WTC11 (cell line): ENCODE results near the gene P3H3. TPM values are rescaled to one million over a fixed set of nuclear protein-coding genes. Genes with fewer than 3 reads are reported as not detected.

Experiments used
- ATAC-seq: fragments of 200-7000 bp; cut with Tn5 transposase; 2 replicates; pipeline ENCODE4 v1.10.0; 2021; ENCODE audit warnings: mild to moderate bottlenecking, moderate library complexity
- CTCF ChIA-PET: fragments of 300-600 bp; sonication (Branson Sonifier 250); formaldehyde crosslinking; loops from one replicate; lab custom pipeline; 2021; ENCODE audit warnings: antibody characterized with exemption; lab: Charles Lee
- POLR2A ChIA-PET: fragments of 350-600 bp; sonication (Branson Sonifier 250); formaldehyde crosslinking; loops from one replicate; lab custom pipeline; 2021; ENCODE audit warnings: antibody characterized with exemption; lab: Charles Lee
- DNase-seq: peaks from one replicate; pipeline ENCODE4 v3.0.0; 2021; ENCODE audit warnings: low spot score
- H3K27ac Mint-ChIP-seq: 2 replicates; pipeline ENCODE4 v1.8.0; 2021; ENCODE audit warnings: mixed read lengths
- H3K27me3 Mint-ChIP-seq: 2 replicates; pipeline ENCODE4 v1.8.0; 2021; ENCODE audit warnings: low read depth, mild to moderate bottlenecking, moderate library complexity, mixed read lengths
- H3K36me3 Mint-ChIP-seq: 2 replicates; pipeline ENCODE4 v1.8.0; 2021; ENCODE audit warnings: mixed read lengths
- H3K4me1 Mint-ChIP-seq: 2 replicates; pipeline ENCODE4 v1.8.0; 2022; ENCODE audit warnings: mixed read lengths
- H3K4me3 Mint-ChIP-seq: 2 replicates; pipeline ENCODE4 v1.8.0; 2021; ENCODE audit warnings: mild to moderate bottlenecking, moderate library complexity, mixed read lengths
- H3K9me3 Mint-ChIP-seq: 2 replicates; pipeline ENCODE4 v1.8.0; 2021; ENCODE audit warnings: mixed read lengths
- CBFB ChIP-seq: sonication (generic); formaldehyde crosslinking; IDR thresholded peaks from 2 replicates; pipeline ENCODE4 v1.8.1; 2022; ENCODE audit warnings: mild to moderate bottlenecking, low read depth, missing genetic modification reagents
- CREB1 ChIP-seq: sonication (generic); formaldehyde crosslinking; IDR thresholded peaks from 2 replicates; pipeline ENCODE4 v1.8.0; 2023; ENCODE audit warnings: mild to moderate bottlenecking, missing genetic modification reagents
- CREM ChIP-seq: sonication (generic); formaldehyde crosslinking; IDR thresholded peaks from 2 replicates; pipeline ENCODE4 v1.8.1; 2022; ENCODE audit warnings: mild to moderate bottlenecking, missing genetic modification reagents, moderate library complexity
- ELF4 ChIP-seq: sonication (generic); formaldehyde crosslinking; IDR thresholded peaks from 2 replicates; pipeline ENCODE4 v1.8.1; 2022; ENCODE audit warnings: low read depth, mild to moderate bottlenecking, moderate library complexity, missing genetic modification reagents
- FOXJ3 ChIP-seq: sonication (generic); formaldehyde crosslinking; IDR thresholded peaks from 2 replicates; pipeline ENCODE4 v1.9.0; 2021; ENCODE audit warnings: missing genetic modification reagents, mild to moderate bottlenecking, borderline replicate concordance
- FOXK1 ChIP-seq: sonication (generic); formaldehyde crosslinking; IDR thresholded peaks from 2 replicates; pipeline ENCODE4 v1.8.0; 2022; ENCODE audit warnings: mild to moderate bottlenecking, moderate library complexity, missing genetic modification reagents
- GABPB1 ChIP-seq: sonication (generic); formaldehyde crosslinking; IDR thresholded peaks from 2 replicates; pipeline ENCODE4 v1.8.1; 2023; ENCODE audit warnings: mild to moderate bottlenecking, missing genetic modification reagents
- GRHL2 ChIP-seq: fragments of 250-450 bp; sonication (Bioruptor Pico); IDR thresholded peaks from 2 replicates; pipeline ENCODE4 v1.8.0; 2022; ENCODE audit warnings: mild to moderate bottlenecking, moderate library complexity; ENCODE audit not compliant: insufficient replicate concordance, severe bottlenecking
- IRF2 ChIP-seq: sonication (generic); formaldehyde crosslinking; IDR thresholded peaks from 2 replicates; pipeline ENCODE4 v1.8.0; 2022; ENCODE audit warnings: low read depth, missing genetic modification reagents, borderline replicate concordance
- MYBL2 ChIP-seq: sonication (generic); formaldehyde crosslinking; IDR thresholded peaks from 2 replicates; pipeline ENCODE4 v1.8.1; 2023; ENCODE audit warnings: mild to moderate bottlenecking, moderate library complexity, missing genetic modification reagents
- NFATC4 ChIP-seq: fragments of 250-450 bp; sonication (Bioruptor Pico); IDR thresholded peaks from 2 replicates; pipeline ENCODE4 v1.9.0; 2021; ENCODE audit warnings: mild to moderate bottlenecking
- NFE2L1 ChIP-seq: sonication (generic); formaldehyde crosslinking; IDR thresholded peaks from 2 replicates; pipeline ENCODE4 v1.8.1; 2023; ENCODE audit warnings: missing genetic modification reagents
- OVOL2 ChIP-seq: fragments of 250-450 bp; sonication (Bioruptor Pico); IDR thresholded peaks from 2 replicates; pipeline ENCODE4 v1.9.0; 2021; ENCODE audit warnings: mild to moderate bottlenecking, borderline replicate concordance
- RELA ChIP-seq: sonication (generic); formaldehyde crosslinking; IDR thresholded peaks from 2 replicates; pipeline ENCODE4 v1.8.1; 2022; ENCODE audit warnings: missing genetic modification reagents, mild to moderate bottlenecking, borderline replicate concordance
- SMAD3 ChIP-seq: sonication (generic); formaldehyde crosslinking; IDR thresholded peaks from 2 replicates; pipeline ENCODE4 v1.8.0; 2022; ENCODE audit warnings: missing genetic modification reagents, mild to moderate bottlenecking, borderline replicate concordance
- SP1 ChIP-seq: sonication (generic); formaldehyde crosslinking; conservative IDR thresholded peaks from 2 replicates; pipeline ENCODE4 v1.8.1; 2022; ENCODE audit warnings: missing genetic modification reagents
- TCF7 ChIP-seq: sonication (generic); formaldehyde crosslinking; IDR thresholded peaks from 2 replicates; pipeline ENCODE4 v1.8.0; 2022; ENCODE audit warnings: mild to moderate bottlenecking, low read depth, missing genetic modification reagents, moderate library complexity
- TEAD1 ChIP-seq: sonication (generic); formaldehyde crosslinking; IDR thresholded peaks from 2 replicates; pipeline ENCODE4 v1.8.0; 2022; ENCODE audit warnings: mild to moderate bottlenecking, missing genetic modification reagents
- ZNF232 ChIP-seq: sonication (generic); formaldehyde crosslinking; IDR thresholded peaks from 2 replicates; pipeline ENCODE4 v1.8.0; 2022; ENCODE audit warnings: mild to moderate bottlenecking, missing genetic modification reagents
- ZNF396 ChIP-seq: fragments of 250-450 bp; sonication (Bioruptor Pico); IDR thresholded peaks from 2 replicates; pipeline ENCODE4 v1.8.0; 2021; ENCODE audit warnings: mild to moderate bottlenecking, moderate library complexity, borderline replicate concordance
- ZNF416 ChIP-seq: fragments of 250-450 bp; sonication (Bioruptor Pico); IDR thresholded peaks from 2 replicates; pipeline ENCODE4 v1.9.0; 2021; ENCODE audit warnings: mild to moderate bottlenecking, inconsistent platforms
- total RNA-seq: library from RNA; stranded (reverse); gene quantifications from 3 replicates; pipeline ENCODE4 v1.2.3, GENCODE V29; 2021
- TF ChIP-seq, protein P1 (sequence below): sonication (generic); formaldehyde crosslinking; IDR thresholded peaks from 2 replicates; pipeline ENCODE4 v1.8.1; 2023; ENCODE audit warnings: mild to moderate bottlenecking, missing genetic modification reagents, moderate library complexity
- TF ChIP-seq, protein P2 (sequence below): sonication (generic); formaldehyde crosslinking; IDR thresholded peaks from 2 replicates; pipeline ENCODE4 v1.8.0; 2023; ENCODE audit warnings: missing genetic modification reagents, mild to moderate bottlenecking, borderline replicate concordance
- TF ChIP-seq, protein P3 (sequence below): sonication (generic); formaldehyde crosslinking; IDR thresholded peaks from 2 replicates; pipeline ENCODE4 v1.8.0; 2022; ENCODE audit warnings: mild to moderate bottlenecking, missing genetic modification reagents
- TF ChIP-seq, protein P4 (sequence below): sonication (generic); formaldehyde crosslinking; IDR thresholded peaks from 2 replicates; pipeline ENCODE4 v1.8.1; 2022; ENCODE audit warnings: mild to moderate bottlenecking, moderate library complexity, missing genetic modification reagents
- TF ChIP-seq, protein P5 (sequence below): sonication (generic); formaldehyde crosslinking; IDR thresholded peaks from 2 replicates; pipeline ENCODE4 v1.8.1; 2023; ENCODE audit warnings: mild to moderate bottlenecking, moderate library complexity, missing genetic modification reagents
- TF ChIP-seq, protein P6 (sequence below): sonication (generic); formaldehyde crosslinking; IDR thresholded peaks from 2 replicates; pipeline ENCODE4 v1.8.1; 2023; ENCODE audit warnings: mild to moderate bottlenecking, missing genetic modification reagents

Gene P3H3
- total RNA-seq, 1 experiment from 2014 or later, result 50.7 TPM

DNA sequence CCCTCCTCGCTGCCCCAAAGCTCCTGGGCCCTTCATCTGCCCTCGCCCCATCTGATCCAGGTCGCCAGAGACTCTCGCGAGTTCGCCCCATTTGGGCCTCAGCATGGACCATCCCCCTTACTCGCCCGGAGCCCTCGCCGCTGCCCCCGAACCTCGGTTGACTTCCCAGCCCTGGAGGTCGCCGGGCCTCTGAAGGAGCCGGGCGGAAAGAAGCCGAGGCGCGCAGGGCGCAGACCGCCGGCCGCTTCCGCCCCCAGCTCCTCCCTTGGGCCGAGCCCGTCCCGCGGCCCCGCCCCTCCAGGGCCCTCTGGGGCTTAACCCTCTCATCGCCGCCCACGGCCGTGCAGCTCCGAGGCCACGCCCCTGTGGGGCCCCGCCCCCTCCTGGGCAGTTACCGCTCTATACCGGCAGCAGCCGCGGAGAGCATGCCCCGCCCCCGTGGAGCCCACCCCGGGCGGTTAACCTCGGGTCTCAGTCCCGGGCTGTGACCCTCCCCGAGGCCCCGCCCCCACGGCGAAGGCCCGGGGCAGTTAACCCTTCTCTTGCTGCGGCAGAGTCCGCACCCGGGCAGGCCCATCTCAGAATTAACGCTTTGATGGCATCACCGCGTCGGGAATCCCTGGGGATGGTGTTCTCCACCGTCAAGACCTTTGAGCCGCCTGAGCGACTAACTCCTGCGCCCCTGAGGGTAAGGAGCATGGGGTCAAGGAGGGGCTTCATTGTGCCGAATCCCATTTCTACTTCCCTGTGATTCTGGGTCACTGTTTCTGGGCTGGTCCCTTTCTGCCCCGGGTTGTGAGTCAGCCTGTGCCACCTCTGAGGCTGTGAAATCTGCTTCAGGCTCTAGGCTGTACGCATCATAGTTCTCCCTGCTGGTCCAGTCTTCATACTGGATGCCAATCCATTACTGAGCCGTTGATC, 45.1 kb downstream of the P3H3 start, which contains the start of gene SPSB2:
Gene SPSB2 (minus strand): TSS at position 210 of the 921 bp plus-strand sequence. CDS start 402 bp downstream, outside the sequence.
- POLR2A ChIA-PET, result interaction anchor here (0.6 to 3.3 kb wide), 22 partner anchors 9 to 253 kb away, joined by 3 to 38 read pairs (median 5); partner anchors contain the start of genes C12orf57, CDCA3, COPS7A and LRRC23
- TF ChIP-seq, protein P1, sequence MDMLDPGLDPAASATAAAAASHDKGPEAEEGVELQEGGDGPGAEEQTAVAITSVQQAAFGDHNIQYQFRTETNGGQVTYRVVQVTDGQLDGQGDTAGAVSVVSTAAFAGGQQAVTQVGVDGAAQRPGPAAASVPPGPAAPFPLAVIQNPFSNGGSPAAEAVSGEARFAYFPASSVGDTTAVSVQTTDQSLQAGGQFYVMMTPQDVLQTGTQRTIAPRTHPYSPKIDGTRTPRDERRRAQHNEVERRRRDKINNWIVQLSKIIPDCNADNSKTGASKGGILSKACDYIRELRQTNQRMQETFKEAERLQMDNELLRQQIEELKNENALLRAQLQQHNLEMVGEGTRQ, result peak; percentile 39; the same call in 1 of the 2 replicates
- TF ChIP-seq RELA (CRISPR knock-in tag) (no peak), MYBL2 (CRISPR knock-in tag) (no peak), CREB1 (0 out of 2 replicates have a peak, but pooled peaks have one; percentile 19), IRF2 (no peak), GRHL2 (CRISPR knock-in tag) (no peak), ZNF396 (CRISPR knock-in tag) (no peak), ZNF416 (CRISPR knock-in tag) (no peak), NFATC4 (CRISPR knock-in tag) (no peak), CBFB (CRISPR knock-in tag) (0 out of 2 replicates have a peak, but pooled peaks have one; percentile 63), OVOL2 (CRISPR knock-in tag) (no peak), FOXK1 (CRISPR knock-in tag) (0 out of 2 replicates have a peak, but pooled peaks have one; percentile 32), TCF7 (CRISPR knock-in tag) (no peak), CREM (CRISPR knock-in tag) (peak; percentile 56; the same call in 1 of the 2 replicates), GABPB1 (CRISPR knock-in tag) (peak; percentile 51), NFE2L1 (CRISPR knock-in tag) (no peak), ZNF232 (CRISPR knock-in tag) (peak; percentile 15; the same call in 1 of the 2 replicates), SMAD3 (CRISPR knock-in tag) (peak; percentile 68; the same call in 1 of the 2 replicates), SP1 (peak; percentile 99), TEAD1 (peak; percentile 47; the same call in 1 of the 2 replicates), FOXJ3 (CRISPR knock-in tag) (no peak), ELF4 (CRISPR knock-in tag) (no peak)
- TF ChIP-seq, protein P2, sequence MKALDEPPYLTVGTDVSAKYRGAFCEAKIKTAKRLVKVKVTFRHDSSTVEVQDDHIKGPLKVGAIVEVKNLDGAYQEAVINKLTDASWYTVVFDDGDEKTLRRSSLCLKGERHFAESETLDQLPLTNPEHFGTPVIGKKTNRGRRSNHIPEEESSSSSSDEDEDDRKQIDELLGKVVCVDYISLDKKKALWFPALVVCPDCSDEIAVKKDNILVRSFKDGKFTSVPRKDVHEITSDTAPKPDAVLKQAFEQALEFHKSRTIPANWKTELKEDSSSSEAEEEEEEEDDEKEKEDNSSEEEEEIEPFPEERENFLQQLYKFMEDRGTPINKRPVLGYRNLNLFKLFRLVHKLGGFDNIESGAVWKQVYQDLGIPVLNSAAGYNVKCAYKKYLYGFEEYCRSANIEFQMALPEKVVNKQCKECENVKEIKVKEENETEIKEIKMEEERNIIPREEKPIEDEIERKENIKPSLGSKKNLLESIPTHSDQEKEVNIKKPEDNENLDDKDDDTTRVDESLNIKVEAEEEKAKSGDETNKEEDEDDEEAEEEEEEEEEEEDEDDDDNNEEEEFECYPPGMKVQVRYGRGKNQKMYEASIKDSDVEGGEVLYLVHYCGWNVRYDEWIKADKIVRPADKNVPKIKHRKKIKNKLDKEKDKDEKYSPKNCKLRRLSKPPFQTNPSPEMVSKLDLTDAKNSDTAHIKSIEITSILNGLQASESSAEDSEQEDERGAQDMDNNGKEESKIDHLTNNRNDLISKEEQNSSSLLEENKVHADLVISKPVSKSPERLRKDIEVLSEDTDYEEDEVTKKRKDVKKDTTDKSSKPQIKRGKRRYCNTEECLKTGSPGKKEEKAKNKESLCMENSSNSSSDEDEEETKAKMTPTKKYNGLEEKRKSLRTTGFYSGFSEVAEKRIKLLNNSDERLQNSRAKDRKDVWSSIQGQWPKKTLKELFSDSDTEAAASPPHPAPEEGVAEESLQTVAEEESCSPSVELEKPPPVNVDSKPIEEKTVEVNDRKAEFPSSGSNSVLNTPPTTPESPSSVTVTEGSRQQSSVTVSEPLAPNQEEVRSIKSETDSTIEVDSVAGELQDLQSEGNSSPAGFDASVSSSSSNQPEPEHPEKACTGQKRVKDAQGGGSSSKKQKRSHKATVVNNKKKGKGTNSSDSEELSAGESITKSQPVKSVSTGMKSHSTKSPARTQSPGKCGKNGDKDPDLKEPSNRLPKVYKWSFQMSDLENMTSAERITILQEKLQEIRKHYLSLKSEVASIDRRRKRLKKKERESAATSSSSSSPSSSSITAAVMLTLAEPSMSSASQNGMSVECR, result peak; percentile 81; the same call in 1 of the 2 replicates
- TF ChIP-seq, protein P3, sequence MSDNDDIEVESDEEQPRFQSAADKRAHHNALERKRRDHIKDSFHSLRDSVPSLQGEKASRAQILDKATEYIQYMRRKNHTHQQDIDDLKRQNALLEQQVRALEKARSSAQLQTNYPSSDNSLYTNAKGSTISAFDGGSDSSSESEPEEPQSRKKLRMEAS (CRISPR knock-in tag), result peak; percentile 69; the same call in 1 of the 2 replicates
- TF ChIP-seq, protein P4, sequence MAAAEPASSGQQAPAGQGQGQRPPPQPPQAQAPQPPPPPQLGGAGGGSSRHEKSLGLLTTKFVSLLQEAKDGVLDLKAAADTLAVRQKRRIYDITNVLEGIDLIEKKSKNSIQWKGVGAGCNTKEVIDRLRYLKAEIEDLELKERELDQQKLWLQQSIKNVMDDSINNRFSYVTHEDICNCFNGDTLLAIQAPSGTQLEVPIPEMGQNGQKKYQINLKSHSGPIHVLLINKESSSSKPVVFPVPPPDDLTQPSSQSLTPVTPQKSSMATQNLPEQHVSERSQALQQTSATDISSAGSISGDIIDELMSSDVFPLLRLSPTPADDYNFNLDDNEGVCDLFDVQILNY (CRISPR knock-in tag), result peak; percentile 84; the same call in 1 of the 2 replicates
- TF ChIP-seq, protein P5, sequence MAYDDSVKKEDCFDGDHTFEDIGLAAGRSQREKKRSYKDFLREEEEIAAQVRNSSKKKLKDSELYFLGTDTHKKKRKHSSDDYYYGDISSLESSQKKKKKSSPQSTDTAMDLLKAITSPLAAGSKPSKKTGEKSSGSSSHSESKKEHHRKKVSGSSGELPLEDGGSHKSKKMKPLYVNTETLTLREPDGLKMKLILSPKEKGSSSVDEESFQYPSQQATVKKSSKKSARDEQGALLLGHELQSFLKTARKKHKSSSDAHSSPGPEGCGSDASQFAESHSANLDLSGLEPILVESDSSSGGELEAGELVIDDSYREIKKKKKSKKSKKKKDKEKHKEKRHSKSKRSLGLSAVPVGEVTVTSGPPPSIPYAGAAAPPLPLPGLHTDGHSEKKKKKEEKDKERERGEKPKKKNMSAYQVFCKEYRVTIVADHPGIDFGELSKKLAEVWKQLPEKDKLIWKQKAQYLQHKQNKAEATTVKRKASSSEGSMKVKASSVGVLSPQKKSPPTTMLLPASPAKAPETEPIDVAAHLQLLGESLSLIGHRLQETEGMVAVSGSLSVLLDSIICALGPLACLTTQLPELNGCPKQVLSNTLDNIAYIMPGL (CRISPR knock-in tag), result peak; percentile 53; the same call in 1 of the 2 replicates
- TF ChIP-seq, protein P6, sequence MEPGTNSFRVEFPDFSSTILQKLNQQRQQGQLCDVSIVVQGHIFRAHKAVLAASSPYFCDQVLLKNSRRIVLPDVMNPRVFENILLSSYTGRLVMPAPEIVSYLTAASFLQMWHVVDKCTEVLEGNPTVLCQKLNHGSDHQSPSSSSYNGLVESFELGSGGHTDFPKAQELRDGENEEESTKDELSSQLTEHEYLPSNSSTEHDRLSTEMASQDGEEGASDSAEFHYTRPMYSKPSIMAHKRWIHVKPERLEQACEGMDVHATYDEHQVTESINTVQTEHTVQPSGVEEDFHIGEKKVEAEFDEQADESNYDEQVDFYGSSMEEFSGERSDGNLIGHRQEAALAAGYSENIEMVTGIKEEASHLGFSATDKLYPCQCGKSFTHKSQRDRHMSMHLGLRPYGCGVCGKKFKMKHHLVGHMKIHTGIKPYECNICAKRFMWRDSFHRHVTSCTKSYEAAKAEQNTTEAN (CRISPR knock-in tag), result peak; percentile 31; the same call in 1 of the 2 replicates

More for the DNA sequence above, 45.1 kb downstream of the P3H3 start, which contains the start of gene SPSB2:
- CTCF ChIA-PET, result interaction anchor here (0.6 to 8.5 kb wide), 50 partner anchors 9 to 576 kb away, joined by 3 to 181 read pairs (median 6); partner anchors contain the start of genes C12orf57, C1RL, CDCA3 and COPS7A
- Mint-ChIP-seq H3K27ac (peak within 1 kb of the TSS; percentile 96), H3K9me3 (no peaks in the 10 kb centered on the region), H3K4me1 (peaks cover 44% of the 10 kb centered on the region), H3K36me3 (peaks cover 42% of the 10 kb centered on the region), H3K4me3 (peak within 1 kb of the TSS; percentile 89), H3K27me3 (no peaks in the 10 kb centered on the region)
- DNase-seq, result peak; percentile 100
- ATAC-seq, result peak; percentile 75
